ENCODE results near the gene GSDME. TPM values are rescaled to one million over a fixed set of nuclear protein-coding genes. Genes with fewer than 3 reads are reported as not detected.

GSDME gene
- total RNA-seq, 1 experiment from 2014 or later, result 5.5 TPM

DNA sequence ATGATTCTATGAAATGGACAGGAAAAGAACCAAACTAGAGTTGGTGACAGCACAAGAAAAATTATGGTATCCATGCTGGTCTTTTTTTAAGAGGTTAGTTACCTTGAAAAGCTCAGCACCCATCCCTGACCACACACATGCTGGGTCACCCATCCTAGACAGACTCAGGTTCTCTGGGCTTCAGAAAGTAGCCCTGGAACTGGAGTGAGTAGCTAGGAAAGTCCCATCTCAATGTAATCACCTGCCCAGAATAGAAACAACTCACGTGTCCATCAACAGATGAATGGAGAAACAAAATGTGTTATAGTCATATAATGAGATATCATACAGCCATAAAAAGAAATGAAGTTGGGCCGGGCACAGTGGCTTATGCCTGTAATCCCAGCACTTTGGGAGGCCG, 37.0 kb downstream of the GSDME start:
- no CpG with 5 or more reads among the region's 3 CpGs for WGBS (ENCODE audit: extremely low coverage, insufficient read length, low lambda C conversion rate)
- Histone ChIP-seq H3K4me1 (ENCODE audit: insufficient read depth, low read length) (peaks cover 4% of the 10 kb centered on the region; the same call in 1 of the 2 replicates), H2BK12ac (ENCODE audit: insufficient read length, low read depth, low read length) (no peak overlapping the region), H2BK20ac (ENCODE audit: low read depth, low read length, poor library complexity, severe bottlenecking) (no peak overlapping the region), H2AK5ac (ENCODE audit: insufficient read length, low read length) (no peak overlapping the region), H3K9ac (ENCODE audit: extremely low read depth, insufficient read length, low read length) (no peak overlapping the region), H3K4me2 (ENCODE audit: insufficient read depth, insufficient read length, low read length) (no peak overlapping the region), H3K14ac (ENCODE audit: insufficient read depth, low read length) (no peak overlapping the region), H4K8ac (replicated peaks; ENCODE audit: insufficient read length, low read depth, low read length) (no peak overlapping the region), H3K27me3 (ENCODE audit: insufficient read depth, low read length) (no peaks in the 10 kb centered on the region), H2BK15ac (ENCODE audit: low read depth, low read length) (no peak overlapping the region), H3K18ac (ENCODE audit: insufficient read length, low read depth, low read length) (no peak overlapping the region), H2BK120ac (ENCODE audit: low read depth, low read length, poor library complexity, severe bottlenecking) (no peak overlapping the region), H2AFZ (ENCODE audit: low read length) (no peak overlapping the region), H4K20me1 (ENCODE audit: control insufficient read depth, insufficient read depth, insufficient read length) (no peaks in the 10 kb centered on the region), H2BK5ac (ENCODE audit: insufficient read length, low read length) (no peak overlapping the region), H3K23ac (ENCODE audit: insufficient read length, low read depth, low read length) (no peak overlapping the region), H3K9me3 (ENCODE audit: control insufficient read depth, low read depth, low read length) (no peaks in the 10 kb centered on the region), H3K4ac (ENCODE audit: low read depth, low read length) (no peak overlapping the region), H3K56ac (ENCODE audit: insufficient read length, low read depth, low read length) (no peak overlapping the region), H4K5ac (ENCODE audit: insufficient read length, low read depth, low read length) (no peak overlapping the region), H4K91ac (ENCODE audit: insufficient read length, low read depth, low read length) (no peak overlapping the region), H3K79me1 (ENCODE audit: insufficient read depth, low read depth, low read length, poor library complexity, severe bottlenecking) (no peaks in the 10 kb centered on the region), H3T11ph (ENCODE audit: low read length) (no peak overlapping the region), H3K79me2 (ENCODE audit: insufficient read depth, low read length) (no peaks in the 10 kb centered on the region), H3K23me2 (ENCODE audit: insufficient read length, low read depth, low read length, poor library complexity, severe bottlenecking) (no peaks in the 10 kb centered on the region), H3K27ac (ENCODE audit: insufficient read length, low read depth, low read length) (no peak overlapping the region)
- TF ChIP-seq, protein P1, sequence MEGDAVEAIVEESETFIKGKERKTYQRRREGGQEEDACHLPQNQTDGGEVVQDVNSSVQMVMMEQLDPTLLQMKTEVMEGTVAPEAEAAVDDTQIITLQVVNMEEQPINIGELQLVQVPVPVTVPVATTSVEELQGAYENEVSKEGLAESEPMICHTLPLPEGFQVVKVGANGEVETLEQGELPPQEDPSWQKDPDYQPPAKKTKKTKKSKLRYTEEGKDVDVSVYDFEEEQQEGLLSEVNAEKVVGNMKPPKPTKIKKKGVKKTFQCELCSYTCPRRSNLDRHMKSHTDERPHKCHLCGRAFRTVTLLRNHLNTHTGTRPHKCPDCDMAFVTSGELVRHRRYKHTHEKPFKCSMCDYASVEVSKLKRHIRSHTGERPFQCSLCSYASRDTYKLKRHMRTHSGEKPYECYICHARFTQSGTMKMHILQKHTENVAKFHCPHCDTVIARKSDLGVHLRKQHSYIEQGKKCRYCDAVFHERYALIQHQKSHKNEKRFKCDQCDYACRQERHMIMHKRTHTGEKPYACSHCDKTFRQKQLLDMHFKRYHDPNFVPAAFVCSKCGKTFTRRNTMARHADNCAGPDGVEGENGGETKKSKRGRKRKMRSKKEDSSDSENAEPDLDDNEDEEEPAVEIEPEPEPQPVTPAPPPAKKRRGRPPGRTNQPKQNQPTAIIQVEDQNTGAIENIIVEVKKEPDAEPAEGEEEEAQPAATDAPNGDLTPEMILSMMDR (conservative IDR thresholded peaks at IDR 0.05), result no peak
- DNase-seq, result no peak
- Mint-ChIP-seq H3K4me1 (peaks cover 35 to 38% of the 10 kb centered on the region in 2 experiments), H3K4me3 (no peak overlapping the region), H3K9me3 (peaks cover 2 to 5% of the 10 kb centered on the region in 2 experiments; a peak in 1 of 5 replicates), H3K27ac (no peak overlapping the region), H3K27me3 (ENCODE audit: low read depth) (peaks cover 8% of the 10 kb centered on the region), H3K36me3 (ENCODE audit: insufficient read depth in 1 of 3, low read depth in 3 of 3) (peaks cover 2 to 17% (median 3%) of the 10 kb centered on the region in 3 experiments)

Measured in H9 (cell line).